Measurements from ENCODE around the gene PCDH7.

PCDH7 gene

GRCh38 chr4:30725562-30725961 is 5.4 kb downstream of the PCDH7 start:
- no peak overlapping the region for H3K4me3 ChIP-seq (ENCODE audit: low read depth, low read length)

GRCh38 chr4:30726090-30726675 is 6.0 kb downstream of the PCDH7 start:
- Histone ChIP-seq H3K4me1 (no peaks in the 10 kb centered on the region), H2AFZ (no peak overlapping the region), H3K36me3 (ENCODE audit: control insufficient read depth, insufficient read depth, low read length) (no peaks in the 10 kb centered on the region), H3K27ac (no peak overlapping the region), H3K4me2 (ENCODE audit: low read length) (no peak overlapping the region), H3K9ac (no peak overlapping the region), H3K79me2 (no peaks in the 10 kb centered on the region), H3K9me3 (ENCODE audit: control insufficient read depth, low read length) (no peaks in the 10 kb centered on the region), H3K27me3 (ENCODE audit: control insufficient read depth, insufficient read depth, low read length) (no peaks in the 10 kb centered on the region), H3K4me3 (ENCODE audit: low read depth, low read length) (no peak overlapping the region)
- no peak for TF ChIP-seq CTCF (IDR thresholded peaks at IDR 0.05)

More at GRCh38 chr4:30725562-30725961, 5.4 kb downstream of the PCDH7 start:
- H3K36me3 ChIP-seq (ENCODE audit: control insufficient read depth, insufficient read depth, low read length), result no peaks in the 10 kb centered on the region
- H3K4me2 ChIP-seq (ENCODE audit: low read length), result no peak overlapping the region
- H3K27me3 ChIP-seq (ENCODE audit: control insufficient read depth, insufficient read depth, low read length), result no peaks in the 10 kb centered on the region
- H3K9me3 ChIP-seq (ENCODE audit: control insufficient read depth, low read length), result no peaks in the 10 kb centered on the region
- H3K79me2 ChIP-seq, result no peaks in the 10 kb centered on the region
- no peak overlapping the region for H3K27ac ChIP-seq
- no peak overlapping the region for H3K9ac ChIP-seq
- TF ChIP-seq CTCF (IDR thresholded peaks at IDR 0.05), result no peak
- H2AFZ ChIP-seq, result no peak overlapping the region
- H3K4me1 ChIP-seq, result no peaks in the 10 kb centered on the region

GRCh38 chr4:30727409-30727808 is 7.2 kb downstream of the PCDH7 start:
- no peak overlapping the region for H3K4me2 ChIP-seq (ENCODE audit: low read length)
- H3K9me3 ChIP-seq (ENCODE audit: control insufficient read depth, low read length), result no peaks in the 10 kb centered on the region
- TF ChIP-seq CTCF (IDR thresholded peaks at IDR 0.05), result no peak
- no peaks in the 10 kb centered on the region for H3K79me2 ChIP-seq
- no peaks in the 10 kb centered on the region for H3K36me3 ChIP-seq (ENCODE audit: control insufficient read depth, insufficient read depth, low read length)
- H2AFZ ChIP-seq, result no peak overlapping the region
- no peak overlapping the region for H3K9ac ChIP-seq
- no peak overlapping the region for H3K27ac ChIP-seq
- no peaks in the 10 kb centered on the region for H3K4me1 ChIP-seq
- no peak overlapping the region for H3K4me3 ChIP-seq (ENCODE audit: low read depth, low read length)
- H3K27me3 ChIP-seq (ENCODE audit: control insufficient read depth, insufficient read depth, low read length), result no peaks in the 10 kb centered on the region

- no peak for TF ChIP-seq CTCF (IDR thresholded peaks at IDR 0.05)
- H3K9ac ChIP-seq, result no peak overlapping the region
- H2AFZ ChIP-seq, result no peak overlapping the region
- no peaks in the 10 kb centered on the region for H3K36me3 ChIP-seq (ENCODE audit: control insufficient read depth, insufficient read depth, low read length)
- no peaks in the 10 kb centered on the region for H3K27me3 ChIP-seq (ENCODE audit: control insufficient read depth, insufficient read depth, low read length)
- H3K4me3 ChIP-seq (ENCODE audit: low read depth, low read length), result no peak overlapping the region
- H3K4me1 ChIP-seq, result no peaks in the 10 kb centered on the region
- no peak overlapping the region for H3K27ac ChIP-seq
- H3K79me2 ChIP-seq, result no peaks in the 10 kb centered on the region
- no peak overlapping the region for H3K4me2 ChIP-seq (ENCODE audit: low read length)
- H3K9me3 ChIP-seq (ENCODE audit: control insufficient read depth, low read length), result no peaks in the 10 kb centered on the region
Observed at GRCh38 chr4:30728311-30728710, 8.1 kb downstream of the PCDH7 start.

- Histone ChIP-seq H2AFZ (no peak overlapping the region), H3K4me1 (no peaks in the 10 kb centered on the region), H3K9me3 (ENCODE audit: control insufficient read depth, low read length) (no peaks in the 10 kb centered on the region), H3K27ac (no peak overlapping the region), H3K27me3 (ENCODE audit: control insufficient read depth, insufficient read depth, low read length) (no peaks in the 10 kb centered on the region), H3K79me2 (no peaks in the 10 kb centered on the region), H3K4me2 (ENCODE audit: low read length) (no peak overlapping the region), H3K36me3 (ENCODE audit: control insufficient read depth, insufficient read depth, low read length) (no peaks in the 10 kb centered on the region), H3K4me3 (ENCODE audit: low read depth, low read length) (no peak overlapping the region), H3K9ac (no peak overlapping the region)
- no peak for TF ChIP-seq CTCF (IDR thresholded peaks at IDR 0.05)
Observed at GRCh38 chr4:30743897-30744296, 23.7 kb downstream of the PCDH7 start.

Data from parathyroid adenoma (tissue), 2 donors.